Measurements from ENCODE around the gene TMEM145. TPM values are rescaled to one million over a fixed set of nuclear protein-coding genes. Genes with fewer than 3 reads are reported as not detected.

TMEM145 gene
- total and polyA plus RNA-seq, 7 experiments from 2014 or later = not detected

DNA sequence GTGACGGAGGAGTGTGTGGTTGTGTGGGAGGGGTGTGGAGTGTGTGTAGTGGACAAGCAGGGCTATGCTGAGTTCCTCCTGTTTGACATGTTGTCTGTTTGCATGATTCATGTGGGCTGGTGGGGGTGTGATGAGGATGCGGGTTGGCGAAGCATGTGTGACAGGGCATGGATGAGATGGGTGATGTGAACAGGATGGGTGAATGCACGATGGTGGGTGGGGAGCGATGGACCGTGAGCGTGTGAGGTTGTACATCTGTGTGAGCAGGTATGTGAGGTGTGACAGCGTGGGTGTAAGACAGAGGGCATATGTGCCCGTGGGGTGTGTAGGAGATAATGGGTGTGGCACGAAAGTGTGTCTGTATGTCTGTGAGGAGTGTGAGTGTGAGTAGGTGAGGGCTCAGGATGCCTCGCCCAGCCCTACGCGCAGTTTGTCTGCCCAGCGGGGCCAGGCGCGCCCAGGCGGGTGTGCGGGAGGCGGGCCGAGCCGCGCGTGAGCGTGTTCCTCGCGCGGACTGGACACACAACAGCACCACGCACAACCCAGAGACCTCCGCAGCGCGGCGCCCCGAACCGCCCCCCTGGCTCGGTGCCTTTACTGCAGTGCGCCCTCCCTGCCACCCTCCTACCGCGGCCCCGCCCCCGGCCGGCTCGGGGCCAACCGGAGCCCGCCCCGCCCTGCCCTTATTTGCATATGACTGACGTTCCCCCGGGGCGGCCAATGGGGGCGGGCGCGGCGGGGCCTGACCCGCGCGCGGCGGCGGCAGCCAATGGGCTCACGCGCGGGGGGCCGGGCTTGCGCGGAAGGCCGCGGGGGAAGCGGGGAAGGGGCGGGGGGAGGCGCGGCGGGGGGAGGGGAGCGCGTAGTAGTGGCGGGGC lies 29.7 kb upstream of the TMEM145 start:
- H3K36me3 Mint-ChIP-seq = peaks cover 0 to 4% (median 0%) of the 10 kb centered on the region in 5 donors
- peak; percentile 83 for ATAC-seq

GRCh38 chr19:42284066-42284501 lies 29.0 kb upstream of the TMEM145 start:
- H3K4me1 Mint-ChIP-seq = peaks cover 16 to 38% (median 26%) of the 10 kb centered on the region in 7 donors
- ATAC-seq (peak; percentile 69), DNase-seq (peak; percentile 75 to 93 (median 88))
- ChIA-PET CTCF (interaction anchor here (0.7 to 1.7 kb wide), 3 partner anchors 12 to 151 kb away, joined by 3 to 8 read pairs (median 6); no protein-coding TSS in a partner anchor), POLR2A (interaction anchor here (0.6 to 1.6 kb wide), 8 partner anchors 12 to 398 kb away, joined by 3 to 8 read pairs (median 4); partner anchors contain the start of gene GSK3A)
- Histone ChIP-seq H3K36me3 (ENCODE audit: control insufficient read depth in 2 of 3, insufficient read depth in 3 of 3, low read length in 3 of 3) (peaks cover 0 to 30% (median 15%) of the 10 kb centered on the region in 3 experiments), H3K27ac (ENCODE audit: low read depth, low read length) (peak overlapping the region; percentile 78), H3K4me1 (ENCODE audit: control insufficient read depth in 2 of 2, insufficient read depth in 2 of 2, low read length in 2 of 2) (peaks cover 37 to 43% of the 10 kb centered on the region in 2 donors), H3K9me3 (ENCODE audit: control insufficient read depth in 2 of 3, low read length in 3 of 3) (no peaks in the 10 kb centered on the region), H3K4me3 (ENCODE audit: low read length) (no peak overlapping the region), H3K27me3 (ENCODE audit: control insufficient read depth in 2 of 2, insufficient read depth in 2 of 2, low read length in 2 of 2) (no peaks in the 10 kb centered on the region)
- H3K36me3 Mint-ChIP-seq = peaks cover 0 to 4% (median 0%) of the 10 kb centered on the region in 5 donors
- peaks cover 0 to 4% (median 0%) of the 10 kb centered on the region in 11 donors for H3K9me3 Mint-ChIP-seq
- H3K27ac Mint-ChIP-seq = no peak overlapping the region
- H3K27me3 Mint-ChIP-seq = no peaks in the 10 kb centered on the region
- peak overlapping the region in 1 of 10 donors; percentile 0 for H3K4me3 Mint-ChIP-seq
- intact Hi-C loops (cut with micrococcal nuclease) = loop anchor here (5.0 to 10.0 kb wide), 6 partner anchors 87 to 1817 kb away; partner anchors contain the start of genes ARHGEF1 (in 2 of the 2), BLVRB (in 1 of the 2) and SPTBN4 (in 1 of the 2)

More for the DNA sequence above, 29.7 kb upstream of the TMEM145 start:
- CTCF ChIA-PET = no interaction called here
- H3K9me3 Mint-ChIP-seq = peaks cover 0 to 4% (median 0%) of the 10 kb centered on the region in 11 donors
- H3K4me3 Mint-ChIP-seq = peak overlapping the region in 1 of 10 donors; percentile 0
- Histone ChIP-seq H3K4me1 (ENCODE audit: control insufficient read depth in 2 of 2, insufficient read depth in 2 of 2, low read length in 2 of 2) (peaks cover 42 to 45% of the 10 kb centered on the region in 2 donors), H3K27ac (ENCODE audit: low read depth, low read length) (peak overlapping the region; percentile 83), H3K4me3 (ENCODE audit: low read length) (peak overlapping the region; percentile 50), H3K9me3 (ENCODE audit: control insufficient read depth in 2 of 3, low read length in 3 of 3) (no peaks in the 10 kb centered on the region), H3K27me3 (ENCODE audit: control insufficient read depth in 2 of 2, insufficient read depth in 2 of 2, low read length in 2 of 2) (no peaks in the 10 kb centered on the region), H3K36me3 (ENCODE audit: control insufficient read depth in 2 of 3, insufficient read depth in 3 of 3, low read length in 3 of 3) (peaks cover 0 to 24% (median 14%) of the 10 kb centered on the region in 3 experiments)
- H3K27ac Mint-ChIP-seq = no peak overlapping the region
- intact Hi-C loops (cut with micrococcal nuclease) = loop anchor here (1.0 to 10.0 kb wide), 17 partner anchors 13 to 1816 kb away; partner anchors contain the start of genes ARHGEF1 (in 2 of the 2), DEDD2 (in 2 of the 2), MEGF8 (in 2 of the 2) and PAFAH1B3 (in 2 of the 2)
- peak; percentile 93 to 97 (median 95) for DNase-seq
- POLR2A ChIA-PET = interaction anchor here (0.6 to 5.6 kb wide), 9 partner anchors 13 to 935 kb away, joined by 3 to 47 read pairs (median 4); partner anchors contain the start of genes CIC and GSK3A
- H3K4me1 Mint-ChIP-seq = peaks cover 22 to 44% (median 32%) of the 10 kb centered on the region in 7 donors
- no peaks in the 10 kb centered on the region for H3K27me3 Mint-ChIP-seq

- peaks cover 0 to 4% (median 0%) of the 10 kb centered on the region in 5 donors for H3K36me3 Mint-ChIP-seq
- peak overlapping the region; percentile 71 for H3K4me3 ChIP-seq (ENCODE audit: low read length)
- no peaks in the 10 kb centered on the region for H3K9me3 ChIP-seq (ENCODE audit: control insufficient read depth in 2 of 3, low read length in 3 of 3)
- ATAC-seq (no peak), DNase-seq (peak in 5 of 9 donors; percentile 37 to 45 (median 37))
- peaks cover 0 to 4% (median 0%) of the 10 kb centered on the region in 11 donors for H3K9me3 Mint-ChIP-seq
- H3K4me1 Mint-ChIP-seq = peaks cover 10 to 31% (median 19%) of the 10 kb centered on the region in 7 donors
- POLR2A ChIA-PET = interaction anchor here (0.6 to 1.6 kb wide), 8 partner anchors 12 to 398 kb away, joined by 3 to 8 read pairs (median 4); partner anchors contain the start of gene GSK3A
- peaks cover 0 to 37% (median 15%) of the 10 kb centered on the region in 3 experiments for H3K36me3 ChIP-seq (ENCODE audit: control insufficient read depth in 2 of 3, insufficient read depth in 3 of 3, low read length in 3 of 3)
- CTCF ChIA-PET = interaction anchor here (0.7 to 1.7 kb wide), 4 partner anchors 11 to 152 kb away, joined by 3 to 8 read pairs (median 4); no protein-coding TSS in a partner anchor
- H3K27me3 ChIP-seq (ENCODE audit: control insufficient read depth in 2 of 2, insufficient read depth in 2 of 2, low read length in 2 of 2) = no peaks in the 10 kb centered on the region
- H3K4me1 ChIP-seq (ENCODE audit: control insufficient read depth in 2 of 2, insufficient read depth in 2 of 2, low read length in 2 of 2) = peaks cover 30 to 36% of the 10 kb centered on the region in 2 donors
- intact Hi-C loops (cut with micrococcal nuclease) = loop anchor here (1.0 to 10.0 kb wide), 7 partner anchors 12 to 1817 kb away; partner anchors contain the start of genes ARHGEF1 (in 2 of the 2), BLVRB (in 1 of the 2) and SPTBN4 (in 1 of the 2)
- no peaks in the 10 kb centered on the region for H3K27me3 Mint-ChIP-seq
- H3K4me3 Mint-ChIP-seq = peak overlapping the region; percentile 84 to 100 (median 90)
- peak overlapping the region; percentile 89 to 96 (median 93) for H3K27ac Mint-ChIP-seq
- peak overlapping the region; percentile 70 for H3K27ac ChIP-seq (ENCODE audit: low read depth, low read length)
Observed at GRCh38 chr19:42284591-42285341, 28.3 kb upstream of the TMEM145 start.

- Histone ChIP-seq H3K27me3 (ENCODE audit: control insufficient read depth in 2 of 2, insufficient read depth in 2 of 2, low read length in 2 of 2) (no peaks in the 10 kb centered on the region), H3K27ac (ENCODE audit: low read depth, low read length) (peak overlapping the region; percentile 70), H3K9me3 (ENCODE audit: control insufficient read depth in 2 of 3, low read length in 3 of 3) (no peaks in the 10 kb centered on the region), H3K4me1 (ENCODE audit: control insufficient read depth in 2 of 2, insufficient read depth in 2 of 2, low read length in 2 of 2) (peaks cover 30 to 36% of the 10 kb centered on the region in 2 donors), H3K4me3 (ENCODE audit: low read length) (no peak overlapping the region), H3K36me3 (ENCODE audit: control insufficient read depth in 2 of 3, insufficient read depth in 3 of 3, low read length in 3 of 3) (peaks cover 0 to 39% (median 15%) of the 10 kb centered on the region in 3 experiments)
- H3K27ac Mint-ChIP-seq = peak overlapping the region; percentile 89 to 96 (median 93)
- H3K4me3 Mint-ChIP-seq = peak overlapping the region; percentile 26 to 100 (median 90)
- intact Hi-C loops (cut with micrococcal nuclease) = loop anchor here in 1 of 2 donors (1.0 to 10.0 kb wide), 2 partner anchors 11 to 401 kb away; partner anchors contain the start of gene ARHGEF1
- POLR2A ChIA-PET = interaction anchor here (1.2 to 1.6 kb wide), 3 partner anchors 11 to 35 kb away, joined by 3 to 4 read pairs (median 4); no protein-coding TSS in a partner anchor
- H3K36me3 Mint-ChIP-seq = peaks cover 0 to 4% (median 0%) of the 10 kb centered on the region in 5 donors
- H3K27me3 Mint-ChIP-seq = no peaks in the 10 kb centered on the region
- ATAC-seq (no peak), DNase-seq (no peak)
- CTCF ChIA-PET = interaction anchor here (0.9 to 1.7 kb wide), 3 partner anchors 11 to 153 kb away, joined by 3 to 8 read pairs (median 6); no protein-coding TSS in a partner anchor
- H3K9me3 Mint-ChIP-seq = peaks cover 0 to 4% (median 0%) of the 10 kb centered on the region in 11 donors
- H3K4me1 Mint-ChIP-seq = peaks cover 9 to 31% (median 19%) of the 10 kb centered on the region in 7 donors
Observed at GRCh38 chr19:42285541-42285941, 27.6 kb upstream of the TMEM145 start.

DNA sequence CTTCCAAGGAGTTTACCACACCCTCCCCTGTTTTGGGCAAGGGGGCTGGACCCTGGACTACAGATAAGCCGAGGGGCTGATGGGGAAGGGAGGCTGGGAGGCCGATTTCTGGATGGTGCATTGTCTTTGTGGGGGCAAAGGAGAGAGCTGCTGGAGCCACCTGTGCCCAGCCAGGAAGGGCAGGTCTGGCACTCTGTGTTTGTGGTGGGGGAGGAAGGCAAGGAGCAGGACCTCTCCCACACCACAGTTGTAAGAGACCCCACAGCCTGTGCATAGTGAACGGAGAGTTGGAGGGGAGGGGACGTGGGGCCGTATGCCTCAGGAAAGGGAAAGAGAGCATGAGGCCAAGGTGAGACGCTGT lies 27.1 kb upstream of the TMEM145 start:
- no peak overlapping the region for H3K4me3 ChIP-seq (ENCODE audit: low read length)
- intact Hi-C loops (cut with micrococcal nuclease) = loop anchor here in 1 of 2 donors (1.0 to 10.0 kb wide), 2 partner anchors 10 to 401 kb away; partner anchors contain the start of gene ARHGEF1
- ATAC-seq = no peak
- peaks cover 0 to 4% (median 0%) of the 10 kb centered on the region in 5 donors for H3K36me3 Mint-ChIP-seq
- H3K27me3 Mint-ChIP-seq = no peaks in the 10 kb centered on the region
- peak overlapping the region in 9 of 10 donors; percentile 23 to 100 (median 89) for H3K4me3 Mint-ChIP-seq
- no peaks in the 10 kb centered on the region for H3K9me3 ChIP-seq (ENCODE audit: control insufficient read depth in 2 of 3, low read length in 3 of 3)
- H3K36me3 ChIP-seq (ENCODE audit: control insufficient read depth in 2 of 3, insufficient read depth in 3 of 3, low read length in 3 of 3) = peaks cover 0 to 44% (median 15%) of the 10 kb centered on the region in 3 experiments
- peaks cover 30 to 36% of the 10 kb centered on the region in 2 donors for H3K4me1 ChIP-seq (ENCODE audit: control insufficient read depth in 2 of 2, insufficient read depth in 2 of 2, low read length in 2 of 2)
- ChIA-PET CTCF (interaction anchor here (0.9 to 1.7 kb wide), 2 partner anchors 10 to 12 kb away, joined by 3 to 8 read pairs; no protein-coding TSS in a partner anchor), POLR2A (no interaction called here)
- peak overlapping the region; percentile 70 for H3K27ac ChIP-seq (ENCODE audit: low read depth, low read length)
- no peak for DNase-seq
- peaks cover 9 to 31% (median 19%) of the 10 kb centered on the region in 7 donors for H3K4me1 Mint-ChIP-seq
- peaks cover 0 to 4% (median 0%) of the 10 kb centered on the region in 11 donors for H3K9me3 Mint-ChIP-seq
- peak overlapping the region in 8 of 9 donors; percentile 75 to 96 (median 91) for H3K27ac Mint-ChIP-seq
- no peaks in the 10 kb centered on the region for H3K27me3 ChIP-seq (ENCODE audit: control insufficient read depth in 2 of 2, insufficient read depth in 2 of 2, low read length in 2 of 2)
